ENCODE data around the gene BRSK1. TPM values are rescaled to one million over a fixed set of nuclear protein-coding genes. Genes with fewer than 3 reads are reported as not detected.

Gene BRSK1
- total RNA-seq, 1 donor from 2014 or later: 24.1 TPM

DNA sequence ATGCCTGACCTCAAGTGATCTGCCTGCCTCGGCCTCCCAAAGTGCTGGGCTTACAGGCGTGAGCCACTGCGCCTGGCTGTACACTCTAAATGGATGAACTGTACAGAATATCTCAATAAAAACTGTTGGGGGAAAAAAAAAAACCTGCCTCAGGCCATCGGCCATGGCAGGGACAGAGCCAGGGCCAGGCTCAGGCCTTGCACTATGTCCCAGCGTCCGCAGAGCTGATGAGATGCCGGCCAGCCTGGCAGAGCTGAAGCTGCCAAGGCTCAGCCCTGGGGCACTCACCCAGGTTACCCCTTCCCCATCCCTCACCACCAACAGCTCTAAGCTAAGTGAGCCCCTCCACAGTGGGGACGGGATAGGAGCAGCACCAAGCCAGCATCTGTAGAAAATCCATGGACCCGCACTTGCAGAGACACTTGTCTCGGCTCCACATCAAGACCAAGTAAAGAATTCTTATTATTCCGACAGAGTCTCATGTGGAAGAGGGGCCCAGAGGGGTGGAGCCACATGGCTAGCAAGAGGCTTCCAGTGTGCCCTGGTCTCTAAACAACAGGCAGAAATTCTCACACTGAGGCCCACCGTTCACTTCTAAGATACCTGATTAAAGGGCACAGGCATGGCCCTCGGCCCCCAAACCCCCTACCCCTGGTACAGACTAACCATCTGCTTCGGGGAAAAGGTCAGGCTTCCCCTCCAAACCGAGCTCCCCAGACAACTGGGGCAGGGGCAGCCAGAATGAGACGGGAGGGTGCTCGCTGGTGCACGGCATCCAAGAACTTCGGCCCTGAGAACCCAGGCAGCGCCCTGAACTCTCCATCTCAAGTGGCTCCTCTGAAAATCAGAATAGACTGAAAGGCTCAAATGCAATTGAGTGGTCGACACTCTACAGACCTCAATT is 30.8 kb upstream of the BRSK1 start:
- Histone ChIP-seq H3K4me2 (no peak overlapping the region), H3K79me2 (ENCODE audit: low read depth) (peaks cover 97% of the 10 kb centered on the region), H3K4me3 (no peak overlapping the region), H3K27me3 (no peaks in the 10 kb centered on the region), H3K4me1 (peaks cover 12% of the 10 kb centered on the region), H4K20me1 (ENCODE audit: low read depth) (peaks cover 100% of the 10 kb centered on the region), H3K9ac (peak overlapping the region; percentile 10), H3K27ac (no peak overlapping the region), H3K36me3 (no peaks in the 10 kb centered on the region), H2AFZ (replicated peaks) (no peak overlapping the region), H3F3A (ENCODE audit: low read depth) (no peaks in the 10 kb centered on the region), H3K9me3 (ENCODE audit: low read depth) (no peaks in the 10 kb centered on the region)
- peaks cover 2% of the 10 kb centered on the region for H3K27me3 Mint-ChIP-seq (ENCODE audit: insufficient read depth, low read depth)
- peak overlapping the region; percentile 41 for H3K4me3 Mint-ChIP-seq
- no peaks in the 10 kb centered on the region for H3K36me3 Mint-ChIP-seq
- H3K9me3 Mint-ChIP-seq: no peaks in the 10 kb centered on the region
- peak overlapping the region; percentile 42 for H3K27ac Mint-ChIP-seq
- DNase-seq (ENCODE audit: low spot score): no peak
- H3K4me1 Mint-ChIP-seq: peaks cover 44% of the 10 kb centered on the region
- TF ChIP-seq EZH2phosphoT487 (IDR thresholded peaks at IDR 0.05) (no peak), EZH2 (IDR thresholded peaks at IDR 0.05) (no peak)
- TF ChIP-seq, protein P1, sequence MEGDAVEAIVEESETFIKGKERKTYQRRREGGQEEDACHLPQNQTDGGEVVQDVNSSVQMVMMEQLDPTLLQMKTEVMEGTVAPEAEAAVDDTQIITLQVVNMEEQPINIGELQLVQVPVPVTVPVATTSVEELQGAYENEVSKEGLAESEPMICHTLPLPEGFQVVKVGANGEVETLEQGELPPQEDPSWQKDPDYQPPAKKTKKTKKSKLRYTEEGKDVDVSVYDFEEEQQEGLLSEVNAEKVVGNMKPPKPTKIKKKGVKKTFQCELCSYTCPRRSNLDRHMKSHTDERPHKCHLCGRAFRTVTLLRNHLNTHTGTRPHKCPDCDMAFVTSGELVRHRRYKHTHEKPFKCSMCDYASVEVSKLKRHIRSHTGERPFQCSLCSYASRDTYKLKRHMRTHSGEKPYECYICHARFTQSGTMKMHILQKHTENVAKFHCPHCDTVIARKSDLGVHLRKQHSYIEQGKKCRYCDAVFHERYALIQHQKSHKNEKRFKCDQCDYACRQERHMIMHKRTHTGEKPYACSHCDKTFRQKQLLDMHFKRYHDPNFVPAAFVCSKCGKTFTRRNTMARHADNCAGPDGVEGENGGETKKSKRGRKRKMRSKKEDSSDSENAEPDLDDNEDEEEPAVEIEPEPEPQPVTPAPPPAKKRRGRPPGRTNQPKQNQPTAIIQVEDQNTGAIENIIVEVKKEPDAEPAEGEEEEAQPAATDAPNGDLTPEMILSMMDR (IDR thresholded peaks at IDR 0.05): no peak

DNA sequence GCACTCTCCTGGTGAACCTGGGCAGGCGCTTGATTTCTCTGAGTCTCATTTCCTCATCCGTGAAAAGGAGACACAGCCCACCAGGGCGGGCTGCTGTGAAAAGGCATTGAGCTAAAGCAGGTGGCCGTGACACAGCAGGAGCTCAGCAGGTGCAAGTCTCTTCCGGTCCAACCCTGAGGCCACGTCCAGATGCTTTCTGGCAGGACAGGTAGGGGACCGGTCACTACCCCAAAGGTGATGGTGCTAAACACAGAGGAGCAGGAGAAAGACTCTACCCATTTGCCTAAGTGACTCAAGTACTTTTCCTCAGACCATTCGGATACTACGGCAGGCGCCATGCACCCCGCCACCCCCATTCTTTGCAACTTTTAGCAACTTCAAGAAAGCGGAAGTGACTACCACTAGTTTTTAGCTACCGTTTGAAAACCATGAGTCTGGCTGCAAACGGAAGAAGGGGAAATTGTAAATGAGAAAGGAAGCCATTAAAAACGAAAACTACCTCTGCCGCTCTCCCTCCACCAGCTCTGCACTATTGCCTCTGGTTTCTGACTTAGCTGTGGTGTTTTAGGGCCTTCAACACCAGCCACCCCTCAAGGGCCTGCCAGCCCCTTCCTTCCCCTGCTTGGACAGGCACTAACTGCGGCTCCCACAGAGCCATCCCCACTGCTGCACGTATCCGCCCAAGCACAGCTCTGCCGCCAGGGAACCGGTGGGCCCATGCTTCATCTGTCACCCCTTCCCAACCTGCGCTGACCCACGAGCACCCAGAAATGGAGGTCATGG is 29.8 kb upstream of the BRSK1 start:
- no peaks in the 10 kb centered on the region for H3K27me3 ChIP-seq
- H3K4me3 ChIP-seq: no peak overlapping the region
- H3K79me2 ChIP-seq (ENCODE audit: low read depth): peaks cover 97% of the 10 kb centered on the region
- peaks cover 2% of the 10 kb centered on the region for H3F3A ChIP-seq (ENCODE audit: low read depth)
- H3K27ac Mint-ChIP-seq: peak overlapping the region; percentile 42
- H3K36me3 ChIP-seq: no peaks in the 10 kb centered on the region
- no peak overlapping the region for H3K9ac ChIP-seq
- peaks cover 92% of the 10 kb centered on the region for H4K20me1 ChIP-seq (ENCODE audit: low read depth)
- peak overlapping the region; percentile 57 for H3K4me3 Mint-ChIP-seq
- H3K9me3 ChIP-seq (ENCODE audit: low read depth): no peaks in the 10 kb centered on the region
- no peaks in the 10 kb centered on the region for H3K9me3 Mint-ChIP-seq
- peaks cover 12% of the 10 kb centered on the region for H3K4me1 ChIP-seq
- H3K4me1 Mint-ChIP-seq: peaks cover 38% of the 10 kb centered on the region
- no peaks in the 10 kb centered on the region for H3K27me3 Mint-ChIP-seq (ENCODE audit: insufficient read depth, low read depth)
- H2AFZ ChIP-seq (replicated peaks): no peak overlapping the region
- no peak overlapping the region for H3K27ac ChIP-seq
- H3K36me3 Mint-ChIP-seq: no peaks in the 10 kb centered on the region
- H3K4me2 ChIP-seq: no peak overlapping the region
- DNase-seq (ENCODE audit: low spot score): no peak
- TF ChIP-seq EZH2 (IDR thresholded peaks at IDR 0.05): no peak
- no peak for TF ChIP-seq EZH2phosphoT487 (IDR thresholded peaks at IDR 0.05)
- TF ChIP-seq, protein P1 (IDR thresholded peaks at IDR 0.05): no peak

DNA sequence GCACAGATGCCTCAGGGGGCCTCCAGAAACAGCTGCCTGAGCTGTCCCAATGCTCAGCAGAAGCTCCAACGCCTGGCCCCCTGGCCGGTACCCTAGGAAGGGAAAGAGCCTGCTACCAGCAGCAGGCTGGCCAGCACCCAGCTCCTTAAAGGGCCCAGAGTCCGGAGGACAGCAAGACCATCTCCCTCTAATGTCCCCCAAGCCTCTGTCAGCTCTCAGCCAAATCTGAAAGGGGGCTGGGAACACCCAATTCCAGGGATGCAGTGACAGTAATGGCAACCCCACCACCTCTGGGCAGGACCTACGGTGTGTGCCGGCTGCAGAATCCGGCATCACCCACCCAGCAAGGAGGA is 29.2 kb upstream of the BRSK1 start:
- Mint-ChIP-seq H3K36me3 (no peaks in the 10 kb centered on the region), H3K27ac (no peak overlapping the region)

More for the DNA sequence above, 29.2 kb upstream of the BRSK1 start:
- Histone ChIP-seq H3K27ac (no peak overlapping the region), H3K27me3 (no peaks in the 10 kb centered on the region), H3K4me2 (no peak overlapping the region), H3F3A (ENCODE audit: low read depth) (peaks cover 7% of the 10 kb centered on the region), H3K36me3 (no peaks in the 10 kb centered on the region), H3K9me3 (ENCODE audit: low read depth) (no peaks in the 10 kb centered on the region), H2AFZ (replicated peaks) (no peak overlapping the region), H4K20me1 (ENCODE audit: low read depth) (peaks cover 86% of the 10 kb centered on the region), H3K4me3 (no peak overlapping the region), H3K79me2 (ENCODE audit: low read depth) (peaks cover 91% of the 10 kb centered on the region), H3K9ac (no peak overlapping the region), H3K4me1 (peaks cover 13% of the 10 kb centered on the region)
- TF ChIP-seq, protein P1 (IDR thresholded peaks at IDR 0.05): no peak
- TF ChIP-seq EZH2phosphoT487 (IDR thresholded peaks at IDR 0.05): no peak
- TF ChIP-seq EZH2 (IDR thresholded peaks at IDR 0.05): no peak
- H3K4me3 Mint-ChIP-seq: peak overlapping the region; percentile 57
- no peaks in the 10 kb centered on the region for H3K27me3 Mint-ChIP-seq (ENCODE audit: insufficient read depth, low read depth)
- H3K9me3 Mint-ChIP-seq: no peaks in the 10 kb centered on the region
- no peak for DNase-seq (ENCODE audit: low spot score)
- peaks cover 41% of the 10 kb centered on the region for H3K4me1 Mint-ChIP-seq

Measured in neural progenitor cell (in vitro differentiated cells).